H1 (cell line): ENCODE data around the gene RFX2. TPM values are rescaled to one million over a fixed set of nuclear protein-coding genes. Genes with fewer than 3 reads are reported as not detected.

Source experiments
- CTCF ChIA-PET: fragments of 300-600 bp; sonication (Branson Sonifier 250); formaldehyde crosslinking; loops from one replicate; lab custom pipeline; 2021; ENCODE audit not compliant: partially characterized antibody; lab: Charles Lee
- POLR2A ChIA-PET: fragments of 300-600 bp; sonication (Branson Sonifier 250); formaldehyde crosslinking; loops from one replicate; lab custom pipeline; 2021; ENCODE audit warnings: inconsistent platforms; ENCODE audit not compliant: partially characterized antibody; lab: Charles Lee
- DNase-seq, 2 experiments: peaks; one replicate each; pipeline versions ENCODE4 v3.0.0 to v3.0.0-alpha.2; 2010 to 2022; ENCODE audit warnings: low spot score in 2 of 2, low read depth in 1 of 2, mixed read lengths in 1 of 2
- FAIRE-seq: peaks from 2 replicates; lab custom pipeline; 2011; peaks lifted over from hg19 to GRCh38; lab: Jason Lieb, UNC
- H2AFZ ChIP-seq: 2 replicates; pipeline ENCODE4 v1.8.1; 2012; ENCODE audit warnings: low read length, inconsistent platforms
- H2AK5ac ChIP-seq: 2 replicates; pipeline ENCODE4 v1.6.1; 2013; ENCODE audit warnings: low read depth, low read length
- H2BK120ac ChIP-seq: replicated peaks from 2 replicates; pipeline ENCODE3; 2013; ENCODE audit warnings: low read depth, low read length, inconsistent platforms
- H2BK12ac ChIP-seq: 2 replicates; pipeline ENCODE4 v1.6.1; 2013; ENCODE audit warnings: low read depth, low read length
- H2BK15ac ChIP-seq: 2 replicates; pipeline ENCODE4 v1.6.1; 2013; ENCODE audit warnings: low read length
- H2BK20ac ChIP-seq: 2 replicates; pipeline ENCODE4 v1.6.1; 2013; ENCODE audit warnings: low read length
- H2BK5ac ChIP-seq: 2 replicates; pipeline ENCODE4 v1.6.1; 2013; ENCODE audit warnings: low read depth, low read length
- H3K14ac ChIP-seq: 2 replicates; pipeline ENCODE4 v1.6.1; 2013; ENCODE audit warnings: inconsistent platforms; ENCODE audit not compliant: insufficient read length
- H3K18ac ChIP-seq: 2 replicates; pipeline ENCODE4 v1.6.1; 2013; ENCODE audit warnings: low read length; ENCODE audit errors: extremely low read depth
- H3K23ac ChIP-seq: 2 replicates; pipeline ENCODE4 v1.6.1; 2013; ENCODE audit warnings: inconsistent platforms; ENCODE audit not compliant: insufficient read length
- H3K23me2 ChIP-seq: 2 replicates; pipeline ENCODE4 v1.6.1; 2013; ENCODE audit warnings: low read depth, low read length
- H3K27ac ChIP-seq: 2 replicates; pipeline ENCODE4 v1.6.1; 2011; ENCODE audit warnings: low read depth, low read length, inconsistent platforms
- H3K27me3 ChIP-seq, 4 experiments: replicated peaks in 1 of 4; 1 replicate in 1 of 4; 2 replicates in 3 of 4; pipeline versions ENCODE4 v1.6.1 to v1.8.1; 2011 to 2013; ENCODE audit warnings: low read length in 3 of 4, mild to moderate bottlenecking in 3 of 4, inconsistent platforms in 2 of 4, mixed read lengths in 2 of 4, moderate library complexity in 1 of 4; ENCODE audit not compliant: control insufficient read depth in 3 of 4, insufficient read depth in 3 of 4; ENCODE audit errors: extremely low read depth in 1 of 4
- H3K36me3 ChIP-seq, 4 experiments: 2 replicates each; pipeline versions ENCODE4 v1.6.1 to v1.8.1; 2011 to 2013; ENCODE audit warnings: mild to moderate bottlenecking in 4 of 4, low read length in 3 of 4, moderate library complexity in 2 of 4, control low read depth in 1 of 4, inconsistent platforms in 1 of 4; ENCODE audit not compliant: insufficient read depth in 4 of 4, control insufficient read depth in 2 of 4
- H3K4ac ChIP-seq: replicated peaks from 2 replicates; pipeline ENCODE3; 2013; ENCODE audit warnings: low read length, low read depth, mixed read lengths, inconsistent platforms; ENCODE audit not compliant: insufficient read length
- H3K4me1 ChIP-seq, 4 experiments: replicated peaks in 1 of 4; 1 replicate in 1 of 4; 2 replicates in 3 of 4; pipeline versions ENCODE4 v1.6.1 to v1.8.1; 2011 to 2013; ENCODE audit warnings: low read length in 3 of 4, inconsistent platforms in 2 of 4, mixed read lengths in 1 of 4; ENCODE audit not compliant: insufficient read depth in 4 of 4, control insufficient read depth in 3 of 4
- H3K4me2 ChIP-seq, 2 experiments: 2 replicates each; pipeline versions ENCODE4 v1.6.1 to v1.8.1; 2011 to 2013; ENCODE audit warnings: low read depth in 2 of 2, low read length in 2 of 2, control low read depth in 1 of 2, inconsistent platforms in 1 of 2, mild to moderate bottlenecking in 1 of 2; ENCODE audit not compliant: insufficient read depth in 1 of 2
- H3K4me3 ChIP-seq, 4 experiments: fragments of 200-600, 300-600 bp in 1 of 4; sonication (generic), shearing (Covaris generic), sonication (Bioruptor Twin) in 1 of 4; 2 replicates each; pipeline versions ENCODE4 v1.5.1 to v1.8.1; 2011 to 2016; ENCODE audit warnings: low read length in 4 of 4, low read depth in 3 of 4, control low read depth in 2 of 4, inconsistent platforms in 2 of 4, mild to moderate bottlenecking in 2 of 4, mixed read lengths in 1 of 4, moderate library complexity in 1 of 4; ENCODE audit not compliant: insufficient read depth in 2 of 4; ENCODE audit errors: extremely low read depth in 1 of 4
- H3K56ac ChIP-seq: replicated peaks from 2 replicates; pipeline ENCODE3; 2013; ENCODE audit warnings: low read depth, mild to moderate bottlenecking, mixed read lengths, low read length, inconsistent platforms; ENCODE audit not compliant: insufficient read length
- H3K79me1 ChIP-seq: 2 replicates; pipeline ENCODE4 v1.6.1; 2013; ENCODE audit warnings: low read depth, low read length, control low read depth
- H3K79me2 ChIP-seq, 2 experiments: 2 replicates each; pipeline versions ENCODE4 v1.6.1 to v1.8.1; 2012 to 2013; ENCODE audit warnings: low read length in 2 of 2, mild to moderate bottlenecking in 2 of 2, inconsistent platforms in 1 of 2; ENCODE audit not compliant: insufficient read depth in 2 of 2, control insufficient read depth in 1 of 2
- H3K9ac ChIP-seq, 4 experiments: replicated peaks in 1 of 4; 1 replicate in 1 of 4; 2 replicates in 3 of 4; pipeline versions ENCODE4 v1.6.1 to v1.8.1; 2011 to 2013; ENCODE audit warnings: low read depth in 3 of 4, low read length in 3 of 4, control low read depth in 2 of 4, mild to moderate bottlenecking in 2 of 4, moderate library complexity in 2 of 4, inconsistent platforms in 1 of 4; ENCODE audit errors: extremely low read depth in 1 of 4
- H3K9me3 ChIP-seq, 2 experiments: 2 replicates each; pipeline versions ENCODE4 v1.6.1 to v1.8.1; 2012 to 2013; ENCODE audit warnings: mild to moderate bottlenecking in 2 of 2, moderate library complexity in 2 of 2, control low read depth in 1 of 2, inconsistent platforms in 1 of 2, low read depth in 1 of 2, low read length in 1 of 2, mixed read lengths in 1 of 2; ENCODE audit not compliant: insufficient read depth in 2 of 2
- H4K20me1 ChIP-seq, 2 experiments: replicated peaks in 1 of 2; 2 replicates each; pipeline versions ENCODE3 to v1.8.1; 2011 to 2013; ENCODE audit warnings: inconsistent platforms in 2 of 2, low read length in 2 of 2, mild to moderate bottlenecking in 1 of 2; ENCODE audit not compliant: insufficient read depth in 2 of 2, control insufficient read depth in 1 of 2
- H4K5ac ChIP-seq: 2 replicates; pipeline ENCODE4 v1.6.1; 2013; ENCODE audit warnings: low read length, low read depth, mixed read lengths, inconsistent platforms; ENCODE audit not compliant: insufficient read length
- H4K8ac ChIP-seq: 2 replicates; pipeline ENCODE4 v1.8.0; 2013; ENCODE audit warnings: mild to moderate bottlenecking, moderate library complexity, low read length, inconsistent platforms; ENCODE audit not compliant: insufficient read depth; ENCODE audit errors: extremely low read depth
- H4K91ac ChIP-seq: replicated peaks from 2 replicates; pipeline ENCODE3; 2013; ENCODE audit warnings: low read length, mixed read lengths, inconsistent platforms; ENCODE audit not compliant: insufficient read length
- ASH2L ChIP-seq: fragments of 200-600, 300-600 bp; sonication (generic); IDR thresholded peaks from one replicate; pipeline ENCODE4 v1.7.1; 2017; ENCODE audit warnings: low read length
- BRCA1 ChIP-seq: IDR thresholded peaks from 2 replicates; pipeline ENCODE4 v1.6.1; 2012; ENCODE audit warnings: low read depth, low read length, improper control_type of control experiment
- EP300 ChIP-seq, 2 experiments: IDR thresholded peaks; 1 replicate in 1 of 2; 2 replicates in 1 of 2; pipeline ENCODE4 v1.6.1; 2011 to 2012; ENCODE audit warnings: low read depth in 2 of 2, low read length in 2 of 2, mild to moderate bottlenecking in 2 of 2, borderline replicate concordance in 1 of 2, inconsistent platforms in 1 of 2, moderate library complexity in 1 of 2
- FOSL1 ChIP-seq: IDR thresholded peaks from 2 replicates; pipeline ENCODE4 v1.6.1; 2011; ENCODE audit warnings: mild to moderate bottlenecking, low read depth, low read length, moderate library complexity; ENCODE audit not compliant: insufficient read depth
- NANOG ChIP-seq: IDR thresholded peaks from 2 replicates; pipeline ENCODE4 v1.6.1; 2011; ENCODE audit warnings: low read length, low read depth, mild to moderate bottlenecking, inconsistent platforms; ENCODE audit not compliant: insufficient read depth, poor library complexity, severe bottlenecking
- NRF1 ChIP-seq: IDR thresholded peaks from 2 replicates; pipeline ENCODE4 v1.6.1; 2011; ENCODE audit warnings: mild to moderate bottlenecking, low read depth, low read length, improper control_type of control experiment
- SIN3A ChIP-seq, 2 experiments: IDR thresholded peaks in 1 of 2; conservative IDR thresholded peaks in 1 of 2; 2 replicates each; pipeline ENCODE4 v1.6.1; 2011 to 2012; ENCODE audit warnings: low read length in 2 of 2, improper control_type of control experiment in 1 of 2, low read depth in 1 of 2, mild to moderate bottlenecking in 1 of 2
- SP2 ChIP-seq: IDR thresholded peaks from 2 replicates; pipeline ENCODE4 v1.6.1; 2012; ENCODE audit warnings: mild to moderate bottlenecking, low read length, inconsistent platforms
- TCF12 ChIP-seq: IDR thresholded peaks from 2 replicates; pipeline ENCODE4 v1.6.1; 2011; ENCODE audit warnings: low read depth, mild to moderate bottlenecking, low read length
- ZNF274 ChIP-seq: IDR thresholded peaks from 2 replicates; pipeline ENCODE4 v1.7.0; 2012; ENCODE audit warnings: low read length, borderline replicate concordance; ENCODE audit errors: extremely low read depth
- WGBS, 2 experiments: shearing (Covaris generic) in 1 of 2; methylation state at CpG; one replicate each; pipeline versions ENCODE4 v1.1.6 to v1.1.7; 2013 to 2015; ENCODE audit warnings: low lambda C conversion rate in 2 of 2, mixed read lengths in 2 of 2, inconsistent platforms in 1 of 2, low coverage in 1 of 2, missing lambda C conversion rate in 1 of 2; ENCODE audit not compliant: insufficient replicate concordance in 2 of 2, insufficient coverage in 1 of 2, insufficient read length in 1 of 2; ENCODE audit errors: extremely low coverage in 1 of 2, missing lambda C conversion rate in 1 of 2; 5-methylcytosine and 5-hydroxymethylcytosine counted together
- polyA plus RNA-seq, 7 experiments: library from polyadenylated mRNA; depleted of rRNA in 3 of 7; stranded (reverse) in 5 of 7; unstranded in 2 of 7; fragments of >200 nt in 5 of 7; fragments of 200-250 nt in 2 of 7; gene quantifications; 1 replicate in 5 of 7; 2 replicates in 1 of 7; 4 replicates in 1 of 7; pipeline versions ENCODE4 v1.2.1 to v1.2.3, GENCODE V29; 2011 to 2013; ENCODE audit warnings: missing spikeins in 2 of 7, mixed read lengths in 2 of 7
- total RNA-seq: library from RNA; stranded (reverse); fragmentation: NEBNext Ultra II Directional; extraction: Animal tissue kit (Norgen Biotek cat#: 25700); gene quantifications from 2 replicates; pipeline ENCODE4 v1.2.1, GENCODE V29; 2021
- TF ChIP-seq, protein P1 (sequence below): IDR thresholded peaks from 2 replicates; pipeline ENCODE4 v1.6.1; 2012; ENCODE audit warnings: inconsistent platforms

The RFX2 gene
- total and polyA plus RNA-seq, 2 of the 8 experiments (the other 6 are each of a cell fraction or from before 2014, with no cell fraction given): 4.8 to 5.3 TPM

DNA sequence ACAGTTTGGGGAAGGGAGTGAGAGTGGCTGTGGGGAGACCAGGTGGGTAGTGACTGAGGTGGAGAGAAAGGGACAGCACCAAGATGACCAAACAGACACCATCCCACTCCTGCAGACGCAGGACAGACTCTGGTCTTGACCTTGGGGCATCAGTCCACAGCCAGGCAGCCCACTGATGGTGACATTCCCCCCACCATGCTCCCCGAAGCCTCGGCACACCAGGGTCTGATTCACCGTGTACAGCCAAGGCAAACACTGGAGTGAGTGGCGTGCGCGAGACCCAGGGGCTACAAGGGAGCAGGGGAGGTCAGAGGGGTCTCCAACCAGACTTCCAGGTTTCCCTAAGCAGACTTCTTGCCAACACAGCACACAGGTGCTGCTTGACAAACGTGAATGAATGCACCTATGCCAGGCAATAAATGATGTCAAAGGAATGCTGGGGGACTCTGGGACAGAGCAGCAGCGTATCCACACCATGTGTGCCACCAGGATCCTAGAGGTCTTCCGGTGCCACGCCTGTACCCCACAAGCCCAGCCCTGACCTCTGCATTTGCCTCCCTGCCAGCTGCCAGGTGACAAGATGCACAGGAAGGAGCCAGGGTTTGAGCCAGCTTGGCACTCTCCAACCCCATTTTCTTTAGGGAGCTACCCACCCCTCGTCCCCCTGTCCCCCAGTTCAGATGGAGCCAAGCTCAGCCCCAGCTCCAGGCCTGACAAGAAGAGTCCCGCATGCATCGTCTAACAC is 150.9 kb downstream of the RFX2 start:
- H3K4me3 ChIP-seq: no peak overlapping the region
- H3K56ac ChIP-seq: no peak overlapping the region
- H4K5ac ChIP-seq: no peak overlapping the region
- no peaks in the 10 kb centered on the region for H3K23me2 ChIP-seq
- H3K4me2 ChIP-seq: no peak overlapping the region
- H2BK5ac ChIP-seq: no peak overlapping the region
- no peak overlapping the region for H3K27ac ChIP-seq
- no peak overlapping the region for H2AK5ac ChIP-seq
- peaks cover 46% of the 10 kb centered on the region for H3K79me1 ChIP-seq
- no peaks in the 10 kb centered on the region for H3K9me3 ChIP-seq
- H2BK120ac ChIP-seq: no peak overlapping the region
- H3K4me1 ChIP-seq: peaks cover 10 to 35% (median 18%) of the 10 kb centered on the region in 4 experiments
- no peak overlapping the region for H4K91ac ChIP-seq
- no peak overlapping the region for H3K4ac ChIP-seq
- H3K23ac ChIP-seq: no peak overlapping the region
- 97% methylated on average over 14 of the region's 14 CpGs; no CpG with 5 or more reads in 1 of the 2 experiments for WGBS, 2 experiments
- no peak overlapping the region for H3K18ac ChIP-seq
- no peak overlapping the region for H3K9ac ChIP-seq
- peaks cover 44 to 59% of the 10 kb centered on the region in 2 experiments for H4K20me1 ChIP-seq
- no peak overlapping the region for H3K14ac ChIP-seq
- H2AFZ ChIP-seq: no peak overlapping the region
- CTCF ChIA-PET: interaction anchor here (0.6 to 5.8 kb wide), 6 partner anchors 8 to 751 kb away, joined by 3 to 43 read pairs (median 3); no protein-coding TSS in a partner anchor
- peaks cover 15 to 95% of the 10 kb centered on the region in 2 experiments for H3K79me2 ChIP-seq
- H3K36me3 ChIP-seq: no peaks in the 10 kb centered on the region
- no peak overlapping the region for H2BK20ac ChIP-seq
- 0 out of 2 replicates have a peak overlapping the region, but pooled peaks have one; percentile 0 for H2BK12ac ChIP-seq
- no peak for FAIRE-seq
- POLR2A ChIA-PET: interaction anchor here (2.7 kb wide), 1 partner anchor 8 kb away, joined by 11 read pairs; no protein-coding TSS in a partner anchor
- no peak overlapping the region for H2BK15ac ChIP-seq
- no peak for DNase-seq
- no peaks in the 10 kb centered on the region; a peak in 1 of 7 replicates for H3K27me3 ChIP-seq
- no peak overlapping the region for H4K8ac ChIP-seq
- TF ChIP-seq ASH2L (no peak), NANOG (no peak), TCF12 (no peak), FOSL1 (no peak), NRF1 (no peak), BRCA1 (no peak), SIN3A (conservative IDR thresholded peaks at IDR 0.05 in 1 of 2, IDR thresholded peaks at IDR 0.05 in 1 of 2; ENCODE audit: low read depth in 1 of 2, low read length in 2 of 2) (no peak), EP300 (IDR thresholded peaks at IDR 0.05; ENCODE audit: borderline replicate concordance in 1 of 2, low read depth in 2 of 2, low read length in 2 of 2) (no peak), ZNF274 (no peak), SP2 (no peak)
- TF ChIP-seq, protein P1, sequence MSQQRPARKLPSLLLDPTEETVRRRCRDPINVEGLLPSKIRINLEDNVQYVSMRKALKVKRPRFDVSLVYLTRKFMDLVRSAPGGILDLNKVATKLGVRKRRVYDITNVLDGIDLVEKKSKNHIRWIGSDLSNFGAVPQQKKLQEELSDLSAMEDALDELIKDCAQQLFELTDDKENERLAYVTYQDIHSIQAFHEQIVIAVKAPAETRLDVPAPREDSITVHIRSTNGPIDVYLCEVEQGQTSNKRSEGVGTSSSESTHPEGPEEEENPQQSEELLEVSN: no peak
